GM21367 (cell line): ENCODE results near the gene PDCL3.

Source experiments
- ATAC-seq: cut with Tn5 transposase; IDR thresholded peaks from one replicate; pipeline ENCODE4 v1.9.1; 2021; ENCODE audit not compliant: unreplicated experiment

Gene PDCL3

GRCh38 chr2:100562613-100563406, at the start of gene PDCL3:
PDCL3 (plus strand) TSS chr2:100562993; CDS start chr2:100563068, 75 bp downstream.
- ATAC-seq = peak; percentile 91

- ATAC-seq = no peak
Observed at GRCh38 chr2:100513650-100514049, 49.1 kb upstream of the PDCL3 start.

- ATAC-seq = no peak
Observed at GRCh38 chr2:100517556-100517955, 45.2 kb upstream of the PDCL3 start.

- no peak for ATAC-seq
Observed at GRCh38 chr2:100518801-100519200, 44.0 kb upstream of the PDCL3 start.

GRCh38 chr2:100520224-100520623, 42.6 kb upstream of the PDCL3 start:
- ATAC-seq = no peak

GRCh38 chr2:100522430-100522829, 40.4 kb upstream of the PDCL3 start:
- no peak for ATAC-seq

- no peak for ATAC-seq
Observed at GRCh38 chr2:100524331-100524730, 38.5 kb upstream of the PDCL3 start.

GRCh38 chr2:100526868-100527267, 35.9 kb upstream of the PDCL3 start:
- ATAC-seq = no peak

- no peak for ATAC-seq
Observed at GRCh38 chr2:100527440-100528015, 35.3 kb upstream of the PDCL3 start.

- ATAC-seq = no peak
Observed at GRCh38 chr2:100529176-100529575, 33.6 kb upstream of the PDCL3 start.

GRCh38 chr2:100529900-100530299, 32.9 kb upstream of the PDCL3 start:
- no peak for ATAC-seq

- no peak for ATAC-seq
Observed at GRCh38 chr2:100535855-100536254, 26.9 kb upstream of the PDCL3 start.

- no peak for ATAC-seq
Observed at GRCh38 chr2:100537918-100538317, 24.9 kb upstream of the PDCL3 start.

GRCh38 chr2:100539221-100539620, 23.6 kb upstream of the PDCL3 start:
- no peak for ATAC-seq

GRCh38 chr2:100541404-100541803, 21.4 kb upstream of the PDCL3 start:
- ATAC-seq = no peak

- ATAC-seq = no peak
Observed at GRCh38 chr2:100542418-100542817, 20.4 kb upstream of the PDCL3 start.

GRCh38 chr2:100544911-100545596, 17.7 kb upstream of the PDCL3 start:
- no peak for ATAC-seq

GRCh38 chr2:100546469-100546868, 16.3 kb upstream of the PDCL3 start:
- ATAC-seq = no peak

GRCh38 chr2:100548771-100549170, 14.0 kb upstream of the PDCL3 start:
- ATAC-seq = no peak

- no peak for ATAC-seq
Observed at GRCh38 chr2:100551303-100551702, 11.5 kb upstream of the PDCL3 start.

GRCh38 chr2:100554798-100555407, 7.9 kb upstream of the PDCL3 start:
- ATAC-seq = no peak

- no peak for ATAC-seq
Observed at GRCh38 chr2:100556746-100557145, 6.0 kb upstream of the PDCL3 start.
